HepG2 (cell line): Measurements from ENCODE around the gene SLC35B3. TPM values are rescaled to one million over a fixed set of nuclear protein-coding genes. Genes with fewer than 3 reads are reported as not detected.

Experiments
- CBX5 ChIP-seq: sonication (generic); formaldehyde crosslinking; IDR thresholded peaks from 2 replicates; pipeline ENCODE4 v1.4.0; 2020; ENCODE audit warnings: missing genetic modification reagents, borderline replicate concordance
- EED ChIP-seq: sonication (generic); formaldehyde crosslinking; IDR thresholded peaks from 2 replicates; pipeline ENCODE4 v1.5.0; 2020; ENCODE audit warnings: mild to moderate bottlenecking, missing genetic modification reagents
- FOXM1 ChIP-seq: sonication (generic); formaldehyde crosslinking; IDR thresholded peaks from 2 replicates; pipeline ENCODE4 v1.5.0; 2020; ENCODE audit warnings: missing genetic modification reagents
- GPBP1L1 ChIP-seq: sonication (generic); formaldehyde crosslinking; IDR thresholded peaks from 2 replicates; pipeline ENCODE4 v1.5.0; 2020; ENCODE audit warnings: mild to moderate bottlenecking, missing genetic modification reagents
- IKZF1 ChIP-seq: fragments of 450-650 bp; IDR thresholded peaks from 2 replicates; pipeline ENCODE4 v1.7.1; 2016
- MAF1 ChIP-seq: sonication (generic); formaldehyde crosslinking; IDR thresholded peaks from 2 replicates; pipeline ENCODE4 v1.5.0; 2020; ENCODE audit warnings: missing genetic modification reagents, borderline replicate concordance
- REL ChIP-seq: sonication (generic); formaldehyde crosslinking; conservative IDR thresholded peaks from 2 replicates; pipeline ENCODE4 v1.8.0; 2022; ENCODE audit warnings: mild to moderate bottlenecking, missing genetic modification reagents, moderate library complexity
- RFX5 ChIP-seq: IDR thresholded peaks from 2 replicates; pipeline ENCODE4 v1.6.1; 2011; ENCODE audit warnings: low read depth, low read length, improper control_type of control experiment
- SP4 ChIP-seq: sonication (generic); formaldehyde crosslinking; IDR thresholded peaks from 2 replicates; pipeline ENCODE4 v1.8.1; 2023; ENCODE audit warnings: mild to moderate bottlenecking, missing genetic modification reagents
- SPEN ChIP-seq: sonication (generic); formaldehyde crosslinking; IDR thresholded peaks from 2 replicates; pipeline ENCODE4 v1.5.1; 2020; ENCODE audit warnings: low read depth, mild to moderate bottlenecking, missing genetic modification reagents
- XRCC5 ChIP-seq: fragments of 200-400 bp; formaldehyde crosslinking; optimal IDR thresholded peaks from 2 replicates; pipeline ENCODE3; 2017; ENCODE audit warnings: mild to moderate bottlenecking, low read length
- ZFP41 ChIP-seq: sonication (generic); formaldehyde crosslinking; IDR thresholded peaks from 2 replicates; pipeline ENCODE4 v1.4.0; 2020; ENCODE audit warnings: mild to moderate bottlenecking, missing genetic modification reagents, borderline replicate concordance
- ZUFSP ChIP-seq: sonication (generic); formaldehyde crosslinking; IDR thresholded peaks from 2 replicates; pipeline ENCODE4 v1.9.0; 2021; ENCODE audit warnings: missing genetic modification reagents, mild to moderate bottlenecking, borderline replicate concordance
- polyA plus RNA-seq, 8 experiments: library from polyadenylated mRNA; depleted of rRNA in 3 of 8; stranded (reverse) in 7 of 8; unstranded in 1 of 8; fragments of >200 nt; fragmentation: Illumina TruSeq in 4 of 8; extraction: Trizol in 4 of 8; gene quantifications; 2 replicates each; pipeline versions ENCODE4 v1.2.1 to v1.2.3, GENCODE V29; 2011 to 2016; ENCODE audit warnings: low read depth in 4 of 8, missing spikeins in 1 of 8, mixed read lengths in 1 of 8; ENCODE audit not compliant: insufficient read depth in 1 of 8
- total RNA-seq, 5 experiments: library from RNA; depleted of rRNA; stranded (reverse); fragments of >200 nt; fragmentation: Illumina TruSeq; extraction: Trizol; gene quantifications; 2 replicates each; pipeline ENCODE4 v1.2.3, GENCODE V29; 2016; ENCODE audit warnings: low read depth in 1 of 5
- TF ChIP-seq, protein P1 (sequence below): sonication (generic); formaldehyde crosslinking; IDR thresholded peaks from 2 replicates; pipeline ENCODE4 v1.4.0; 2020; ENCODE audit warnings: missing genetic modification reagents
- TF ChIP-seq, protein P2 (sequence below): sonication (generic); formaldehyde crosslinking; IDR thresholded peaks from 2 replicates; pipeline ENCODE4 v1.5.0; 2020; ENCODE audit warnings: mild to moderate bottlenecking, missing genetic modification reagents
- TF ChIP-seq, protein P3 (sequence below): sonication (generic); formaldehyde crosslinking; IDR thresholded peaks from 2 replicates; pipeline ENCODE4 v1.9.0; 2021; ENCODE audit warnings: mild to moderate bottlenecking, missing genetic modification reagents

SLC35B3 gene
- total and polyA plus RNA-seq, 2 of the 13 experiments (the other 11 are each of a cell fraction or from before 2014, with no cell fraction given), result 8.7 to 13.5 TPM

DNA sequence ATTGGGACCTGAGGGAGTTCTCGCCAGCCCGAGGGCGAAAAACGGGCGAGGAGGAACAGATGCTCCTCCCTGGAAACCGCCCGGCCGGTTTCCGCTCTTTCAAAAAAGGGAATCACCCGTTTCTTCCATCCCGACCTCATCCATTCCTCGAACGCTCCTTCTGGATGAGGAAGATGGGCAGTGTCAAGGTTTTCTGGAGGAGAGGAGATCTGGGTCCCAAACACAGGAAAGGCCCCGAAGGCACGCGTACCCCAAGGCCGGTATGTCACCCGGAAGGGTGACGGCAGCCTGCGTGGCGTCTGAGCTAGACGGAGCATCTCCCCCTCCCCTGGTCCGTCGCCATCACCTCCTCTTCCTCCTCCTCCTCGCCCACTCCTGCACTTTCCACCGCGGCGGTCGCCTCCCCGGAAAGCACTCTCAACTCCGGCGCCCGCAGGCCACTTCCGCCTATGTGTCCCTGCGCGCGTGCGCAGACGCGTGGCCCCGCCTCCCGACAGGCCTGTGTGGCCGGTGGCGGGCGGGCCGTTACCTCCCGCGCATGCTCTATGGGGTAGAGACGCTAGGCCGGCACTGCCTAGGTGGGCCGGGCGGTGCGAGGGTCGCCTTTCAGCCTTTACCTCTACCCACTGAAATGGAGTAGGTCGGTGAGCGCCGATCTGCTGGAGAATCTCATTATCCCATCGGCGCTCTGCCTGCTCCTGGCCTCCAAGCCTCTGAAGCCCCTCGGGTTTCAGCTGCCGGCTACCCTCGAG is at the start of gene SLC35B3 (continued):
- TF ChIP-seq, protein P1, sequence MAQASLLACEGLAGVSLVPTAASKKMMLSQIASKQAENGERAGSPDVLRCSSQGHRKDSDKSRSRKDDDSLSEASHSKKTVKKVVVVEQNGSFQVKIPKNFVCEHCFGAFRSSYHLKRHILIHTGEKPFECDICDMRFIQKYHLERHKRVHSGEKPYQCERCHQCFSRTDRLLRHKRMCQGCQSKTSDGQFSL, result peak; percentile 28; the same call in 1 of the 2 replicates
- TF ChIP-seq, protein P2, sequence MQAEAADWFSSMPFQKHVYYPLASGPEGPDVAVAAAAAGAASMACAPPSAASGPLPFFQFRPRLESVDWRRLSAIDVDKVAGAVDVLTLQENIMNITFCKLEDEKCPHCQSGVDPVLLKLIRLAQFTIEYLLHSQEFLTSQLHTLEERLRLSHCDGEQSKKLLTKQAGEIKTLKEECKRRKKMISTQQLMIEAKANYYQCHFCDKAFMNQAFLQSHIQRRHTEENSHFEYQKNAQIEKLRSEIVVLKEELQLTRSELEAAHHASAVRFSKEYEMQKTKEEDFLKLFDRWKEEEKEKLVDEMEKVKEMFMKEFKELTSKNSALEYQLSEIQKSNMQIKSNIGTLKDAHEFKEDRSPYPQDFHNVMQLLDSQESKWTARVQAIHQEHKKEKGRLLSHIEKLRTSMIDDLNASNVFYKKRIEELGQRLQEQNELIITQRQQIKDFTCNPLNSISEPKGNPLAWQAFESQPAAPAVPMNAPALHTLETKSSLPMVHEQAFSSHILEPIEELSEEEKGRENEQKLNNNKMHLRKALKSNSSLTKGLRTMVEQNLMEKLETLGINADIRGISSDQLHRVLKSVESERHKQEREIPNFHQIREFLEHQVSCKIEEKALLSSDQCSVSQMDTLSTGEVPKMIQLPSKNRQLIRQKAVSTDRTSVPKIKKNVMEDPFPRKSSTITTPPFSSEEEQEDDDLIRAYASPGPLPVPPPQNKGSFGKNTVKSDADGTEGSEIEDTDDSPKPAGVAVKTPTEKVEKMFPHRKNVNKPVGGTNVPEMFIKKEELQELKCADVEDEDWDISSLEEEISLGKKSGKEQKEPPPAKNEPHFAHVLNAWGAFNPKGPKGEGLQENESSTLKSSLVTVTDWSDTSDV (CRISPR knock-in tag), result peak; percentile 93
- TF ChIP-seq, protein P3, sequence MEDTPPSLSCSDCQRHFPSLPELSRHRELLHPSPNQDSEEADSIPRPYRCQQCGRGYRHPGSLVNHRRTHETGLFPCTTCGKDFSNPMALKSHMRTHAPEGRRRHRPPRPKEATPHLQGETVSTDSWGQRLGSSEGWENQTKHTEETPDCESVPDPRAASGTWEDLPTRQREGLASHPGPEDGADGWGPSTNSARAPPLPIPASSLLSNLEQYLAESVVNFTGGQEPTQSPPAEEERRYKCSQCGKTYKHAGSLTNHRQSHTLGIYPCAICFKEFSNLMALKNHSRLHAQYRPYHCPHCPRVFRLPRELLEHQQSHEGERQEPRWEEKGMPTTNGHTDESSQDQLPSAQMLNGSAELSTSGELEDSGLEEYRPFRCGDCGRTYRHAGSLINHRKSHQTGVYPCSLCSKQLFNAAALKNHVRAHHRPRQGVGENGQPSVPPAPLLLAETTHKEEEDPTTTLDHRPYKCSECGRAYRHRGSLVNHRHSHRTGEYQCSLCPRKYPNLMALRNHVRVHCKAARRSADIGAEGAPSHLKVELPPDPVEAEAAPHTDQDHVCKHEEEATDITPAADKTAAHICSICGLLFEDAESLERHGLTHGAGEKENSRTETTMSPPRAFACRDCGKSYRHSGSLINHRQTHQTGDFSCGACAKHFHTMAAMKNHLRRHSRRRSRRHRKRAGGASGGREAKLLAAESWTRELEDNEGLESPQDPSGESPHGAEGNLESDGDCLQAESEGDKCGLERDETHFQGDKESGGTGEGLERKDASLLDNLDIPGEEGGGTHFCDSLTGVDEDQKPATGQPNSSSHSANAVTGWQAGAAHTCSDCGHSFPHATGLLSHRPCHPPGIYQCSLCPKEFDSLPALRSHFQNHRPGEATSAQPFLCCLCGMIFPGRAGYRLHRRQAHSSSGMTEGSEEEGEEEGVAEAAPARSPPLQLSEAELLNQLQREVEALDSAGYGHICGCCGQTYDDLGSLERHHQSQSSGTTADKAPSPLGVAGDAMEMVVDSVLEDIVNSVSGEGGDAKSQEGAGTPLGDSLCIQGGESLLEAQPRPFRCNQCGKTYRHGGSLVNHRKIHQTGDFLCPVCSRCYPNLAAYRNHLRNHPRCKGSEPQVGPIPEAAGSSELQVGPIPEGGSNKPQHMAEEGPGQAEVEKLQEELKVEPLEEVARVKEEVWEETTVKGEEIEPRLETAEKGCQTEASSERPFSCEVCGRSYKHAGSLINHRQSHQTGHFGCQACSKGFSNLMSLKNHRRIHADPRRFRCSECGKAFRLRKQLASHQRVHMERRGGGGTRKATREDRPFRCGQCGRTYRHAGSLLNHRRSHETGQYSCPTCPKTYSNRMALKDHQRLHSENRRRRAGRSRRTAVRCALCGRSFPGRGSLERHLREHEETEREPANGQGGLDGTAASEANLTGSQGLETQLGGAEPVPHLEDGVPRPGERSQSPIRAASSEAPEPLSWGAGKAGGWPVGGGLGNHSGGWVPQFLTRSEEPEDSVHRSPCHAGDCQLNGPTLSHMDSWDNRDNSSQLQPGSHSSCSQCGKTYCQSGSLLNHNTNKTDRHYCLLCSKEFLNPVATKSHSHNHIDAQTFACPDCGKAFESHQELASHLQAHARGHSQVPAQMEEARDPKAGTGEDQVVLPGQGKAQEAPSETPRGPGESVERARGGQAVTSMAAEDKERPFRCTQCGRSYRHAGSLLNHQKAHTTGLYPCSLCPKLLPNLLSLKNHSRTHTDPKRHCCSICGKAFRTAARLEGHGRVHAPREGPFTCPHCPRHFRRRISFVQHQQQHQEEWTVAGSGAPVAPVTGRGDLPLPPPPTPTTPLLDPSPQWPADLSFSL (CRISPR knock-in tag), result no peak
- TF ChIP-seq MAF1 (CRISPR knock-in tag) (peak; percentile 93), IKZF1 (no peak), SPEN (CRISPR knock-in tag) (peak; percentile 95), RFX5 (peak; percentile 44; the same call in 1 of the 2 replicates), FOXM1 (CRISPR knock-in tag) (peak; percentile 76; the same call in 1 of the 2 replicates), GPBP1L1 (CRISPR knock-in tag) (no peak), REL (CRISPR knock-in tag) (0 out of 2 replicates have a peak, but pooled peaks have one; percentile 4), SP4 (CRISPR knock-in tag) (peak; percentile 89), ZUFSP (CRISPR knock-in tag) (no peak), CBX5 (peak; percentile 63), EED (peak; percentile 85; the same call in 1 of the 2 replicates), ZFP41 (0 out of 2 replicates have a peak, but pooled peaks have one; percentile 83), XRCC5 (peak; percentile 67)
